ENCODE results near the gene GTPBP4. TPM values are rescaled to one million over a fixed set of nuclear protein-coding genes. Genes with fewer than 3 reads are reported as not detected.

GTPBP4 gene
- total and polyA plus RNA-seq, 9 of the 15 experiments (the other 6 are each of a cell fraction or from before 2014, with no cell fraction given), result 79.0 to 155 (median 128) TPM

- TF ChIP-seq HBP1 (CRISPR knock-in tag; IDR thresholded peaks at IDR 0.05) (no peak), TCF7L2 (IDR thresholded peaks at IDR 0.05; ENCODE audit: low read depth, low read length) (no peak), EP400 (IDR thresholded peaks at IDR 0.05) (peak; percentile 70; the same call in 1 of the 2 replicates), USF2 (CRISPR knock-in tag; IDR thresholded peaks at IDR 0.05) (no peak), NUFIP1 (IDR thresholded peaks at IDR 0.05; ENCODE audit: partially characterized antibody) (no peak), ETS1 (conservative IDR thresholded peaks at IDR 0.05; ENCODE audit: control insufficient read depth, low read depth, low read length) (0 out of 2 replicates have a peak, but pooled peaks have one; percentile 14), CXXC5 (CRISPR knock-in tag; IDR thresholded peaks at IDR 0.05) (peak; percentile 83; the same call in 1 of the 2 replicates), BACH1 (tag; IDR thresholded peaks at IDR 0.05) (no peak), FOSL1 (tag; conservative IDR thresholded peaks at IDR 0.05) (peak; percentile 94), IRF2 (CRISPR knock-in tag; IDR thresholded peaks at IDR 0.05) (peak; percentile 7; the same call in 1 of the 2 replicates), NCOA6 (IDR thresholded peaks at IDR 0.05) (no peak), TAL1 (IDR thresholded peaks at IDR 0.05) (no peak), KLF1 (tag; IDR thresholded peaks at IDR 0.05) (0 out of 2 replicates have a peak, but pooled peaks have one; percentile 72), HNRNPK (IDR thresholded peaks at IDR 0.05; ENCODE audit: low read depth, low read length, poor library complexity, severe bottlenecking) (peak; percentile 13), C11orf30 (IDR thresholded peaks at IDR 0.05; ENCODE audit: low read depth) (peak; percentile 82), ILF3 (IDR thresholded peaks at IDR 0.05; ENCODE audit: borderline replicate concordance) (0 out of 2 replicates have a peak, but pooled peaks have one; percentile 65), SUPT5H (IDR thresholded peaks at IDR 0.05) (peak; percentile 79), ARHGAP35 (IDR thresholded peaks at IDR 0.05; ENCODE audit: partially characterized antibody) (no peak), NFYB (IDR thresholded peaks at IDR 0.05; ENCODE audit: extremely low read depth, insufficient read length) (peak; percentile 50), CREB5 (CRISPR knock-in tag; IDR thresholded peaks at IDR 0.05) (no peak), SRF (CRISPR knock-in tag; IDR thresholded peaks at IDR 0.05) (0 out of 4 replicates have a peak, but pooled peaks of 1 of the 2 experiments have one; percentile 33), EGR1 (conservative IDR thresholded peaks at IDR 0.05) (peak; percentile 67), ZNF175 (CRISPR knock-in tag; IDR thresholded peaks at IDR 0.05; ENCODE audit: low read depth) (0 out of 2 replicates have a peak, but pooled peaks have one; percentile 49)
These were observed 68.3 kb downstream of the GTPBP4 start, which contains the start of gene WDR37 (continued) for GRCh38 chr10:1056326-1057105.

Data from K562 (cell line).